Cardiac septum (tissue), 1 donor: ENCODE measurements around the gene DPM1. TPM values are rescaled to one million over a fixed set of nuclear protein-coding genes. Genes with fewer than 3 reads are reported as not detected.

Source experiments
- DNase-seq: peaks from one replicate; pipeline ENCODE4 v3.0.0-alpha.2; 2020; ENCODE audit warnings: low spot score
- intact Hi-C: fragments of 100-400 bp; cut with DNase I; formaldehyde crosslinking; loops from one replicate; pipeline ENCODE4 v1.14.0; 2022
- long read RNA-seq: library from polyadenylated mRNA; unstranded; transcript quantifications from one replicate; pipeline ENCODE4 v2.0.0, GENCODE V29; 2021
- total RNA-seq: library from RNA; stranded (reverse); fragmentation: NEBNext Ultra II Directional; extraction: Animal tissue kit (Norgen Biotek cat#: 25700); gene quantifications from one replicate; pipeline ENCODE4 v1.2.1, GENCODE V29; 2021
- donor health status: DM: no; HTN: no; CAD: no.

Gene DPM1
- 48.6 TPM for total RNA-seq
- long read RNA-seq, transcript DPM1-201 (10 exons, 1,161 nt): minor isoform, 5 of 25 reads
- long read RNA-seq, transcript DPM1-203 (9 exons, 1,075 nt): major isoform, 11 of 25 reads
- long read RNA-seq, partial matches to known transcripts: 1 of 25 reads
- long read RNA-seq, other reads (novel, unspliced or antisense): 6 of 25 reads

- intact Hi-C loops: loop anchor here (1.0 kb wide), 1 partner anchor 27 kb away; the partner anchor contains the start of gene ADNP
- DNase-seq: peak; percentile 96
Measured at GRCh38 chr20:50957798-50958614, at the start of gene DPM1. TSS of gene DPM1 (minus strand) at chr20:50958532. CDS start at chr20:50958523, 9 bp downstream.

GRCh38 chr20:51005214-51005613, 46.9 kb upstream of the DPM1 start:
- intact Hi-C loops: no loop called here
- no peak for DNase-seq

GRCh38 chr20:51004781-51005180, 46.4 kb upstream of the DPM1 start:
- no peak for DNase-seq
- intact Hi-C loops: no loop called here

GRCh38 chr20:51004305-51004727, 46.0 kb upstream of the DPM1 start:
- DNase-seq: no peak
- intact Hi-C loops: no loop called here

GRCh38 chr20:51003753-51004152, 45.4 kb upstream of the DPM1 start:
- DNase-seq: no peak

GRCh38 chr20:51002633-51003032, 44.3 kb upstream of the DPM1 start:
- no peak for DNase-seq
- intact Hi-C loops: no loop called here

More at GRCh38 chr20:51003753-51004152, 45.4 kb upstream of the DPM1 start:
- intact Hi-C loops: no loop called here

- no peak for DNase-seq
- intact Hi-C loops: no loop called here
Measured at GRCh38 chr20:51001430-51002265, 43.3 kb upstream of the DPM1 start.

GRCh38 chr20:50999355-50999754, 41.0 kb upstream of the DPM1 start:
- DNase-seq: no peak

GRCh38 chr20:50996901-50997865, 38.9 kb upstream of the DPM1 start:
- DNase-seq: no peak
- intact Hi-C loops: no loop called here

More at GRCh38 chr20:50999355-50999754, 41.0 kb upstream of the DPM1 start:
- intact Hi-C loops: no loop called here

GRCh38 chr20:50995506-50995905, 37.2 kb upstream of the DPM1 start:
- DNase-seq: no peak
- intact Hi-C loops: no loop called here

GRCh38 chr20:50993876-50994275, 35.5 kb upstream of the DPM1 start:
- intact Hi-C loops: no loop called here
- DNase-seq: no peak

- no peak for DNase-seq
- intact Hi-C loops: no loop called here
Measured at GRCh38 chr20:50992733-50993457, 34.6 kb upstream of the DPM1 start.

- DNase-seq: no peak
- intact Hi-C loops: no loop called here
Measured at GRCh38 chr20:50992336-50992732, 34.0 kb upstream of the DPM1 start.

GRCh38 chr20:50991076-50991475, 32.7 kb upstream of the DPM1 start:
- intact Hi-C loops: no loop called here
- no peak for DNase-seq

- no peak for DNase-seq
- intact Hi-C loops: loop anchor here (2.0 to 10.0 kb wide), 2 partner anchors 319 to 607 kb away; no protein-coding TSS in a partner anchor
Measured at GRCh38 chr20:50987493-50988210, 29.3 kb upstream of the DPM1 start.

- intact Hi-C loops: loop anchor here (10.0 kb wide), 1 partner anchor 611 kb away; no protein-coding TSS in a partner anchor
- DNase-seq: no peak
Measured at GRCh38 chr20:50983321-50983720, 25.0 kb upstream of the DPM1 start.

GRCh38 chr20:50982363-50982762, 24.0 kb upstream of the DPM1 start:
- intact Hi-C loops: loop anchor here (10.0 kb wide), 1 partner anchor 612 kb away; no protein-coding TSS in a partner anchor
- no peak for DNase-seq

- intact Hi-C loops: loop anchor here (10.0 kb wide), 1 partner anchor 613 kb away; no protein-coding TSS in a partner anchor
- DNase-seq: no peak
Measured at GRCh38 chr20:50981714-50982048, 23.3 kb upstream of the DPM1 start.
